Thymus (tissue), 11 donors: Measurements from ENCODE around the gene PRSS16. TPM values are rescaled to one million over a fixed set of nuclear protein-coding genes. Genes with fewer than 3 reads are reported as not detected.

ENCODE experiments used
- DNase-seq, 9 donors: peaks; one replicate each; pipeline ENCODE4 v3.0.0-alpha.2; 2013; ENCODE audit warnings: low spot score in 9 of 9, low read depth in 6 of 9, missing footprints in 1 of 9
- H3K27ac ChIP-seq, 2 donors: one replicate each; pipeline ENCODE4 v1.5.1; 2013; ENCODE audit warnings: control low read depth in 1 of 2, low read depth in 1 of 2, low read length in 1 of 2, mild to moderate bottlenecking in 1 of 2, moderate library complexity in 1 of 2
- H3K27me3 ChIP-seq, 2 donors: one replicate each; pipeline ENCODE4 v1.5.1; 2013; ENCODE audit warnings: low read length in 1 of 2; ENCODE audit not compliant: control insufficient read depth in 2 of 2, insufficient read depth in 1 of 2
- H3K36me3 ChIP-seq, 2 donors: one replicate each; pipeline ENCODE4 v1.5.1; 2013; ENCODE audit warnings: low read length in 1 of 2, mild to moderate bottlenecking in 1 of 2, moderate library complexity in 1 of 2; ENCODE audit not compliant: control insufficient read depth in 2 of 2, insufficient read depth in 2 of 2
- H3K4me1 ChIP-seq, 2 donors: one replicate each; pipeline ENCODE4 v1.5.1; 2013; ENCODE audit warnings: low read length in 2 of 2; ENCODE audit not compliant: control insufficient read depth in 2 of 2, insufficient read depth in 2 of 2
- H3K4me3 ChIP-seq, 2 donors: one replicate each; pipeline ENCODE4 v1.5.1; 2013; ENCODE audit warnings: low read length in 2 of 2, control low read depth in 1 of 2, mild to moderate bottlenecking in 1 of 2
- H3K9me3 ChIP-seq, 2 donors: one replicate each; pipeline ENCODE4 v1.5.1; 2013; ENCODE audit warnings: low read length in 1 of 2, mild to moderate bottlenecking in 1 of 2; ENCODE audit not compliant: control insufficient read depth in 2 of 2, insufficient read depth in 1 of 2
- WGBS: extraction: QIAGEN DNeasy Blood & Tissue Kit; methylation state at CpG from one replicate; pipeline ENCODE4 v1.1.7; 2013; 5-methylcytosine and 5-hydroxymethylcytosine counted together
- polyA plus RNA-seq: library from polyadenylated mRNA; stranded (reverse); fragments of 200-250 nt; gene quantifications from one replicate; pipeline ENCODE4 v1.2.3, GENCODE V29; 2013
- total RNA-seq: library from RNA; stranded (reverse); fragments of 120-200 nt; gene quantifications from one replicate; pipeline ENCODE4 v1.2.4, GENCODE V29; 2013
- donor health status: healthy.

Gene PRSS16
- total and polyA plus RNA-seq, 2 donors, result 76.2 to 96.4 TPM

GRCh38 chr6:27287751-27288135 is 40.2 kb downstream of the PRSS16 start:
- Histone ChIP-seq H3K27me3 (peaks cover 70 to 100% of the 10 kb centered on the region in 2 donors), H3K4me3 (no peak overlapping the region), H3K9me3 (peaks cover 1 to 4% of the 10 kb centered on the region in 2 donors), H3K36me3 (no peaks in the 10 kb centered on the region), H3K4me1 (no peaks in the 10 kb centered on the region), H3K27ac (no peak overlapping the region)
- WGBS, result 8% methylated on average over 8 of the region's 8 CpGs
- DNase-seq, result no peak

- Histone ChIP-seq H3K4me3 (no peak overlapping the region), H3K27ac (no peak overlapping the region), H3K27me3 (peaks cover 71 to 99% of the 10 kb centered on the region in 2 donors), H3K9me3 (peaks cover 1 to 4% of the 10 kb centered on the region in 2 donors), H3K4me1 (no peaks in the 10 kb centered on the region), H3K36me3 (no peaks in the 10 kb centered on the region)
- DNase-seq, result no peak
- 4% methylated on average over 33 of the region's 33 CpGs for WGBS
Observed at GRCh38 chr6:27288136-27289044, 40.9 kb downstream of the PRSS16 start.

GRCh38 chr6:27290065-27290849 is 42.8 kb downstream of the PRSS16 start:
- H3K9me3 ChIP-seq, result peaks cover 1 to 4% of the 10 kb centered on the region in 2 donors
- no peaks in the 10 kb centered on the region for H3K36me3 ChIP-seq
- no peaks in the 10 kb centered on the region for H3K4me1 ChIP-seq
- peaks cover 67 to 99% of the 10 kb centered on the region in 2 donors for H3K27me3 ChIP-seq
- no peak overlapping the region for H3K27ac ChIP-seq
- 8% methylated on average over 25 of the region's 25 CpGs for WGBS
- DNase-seq, result no peak
- H3K4me3 ChIP-seq, result no peak overlapping the region

- H3K36me3 ChIP-seq, result no peaks in the 10 kb centered on the region
- 21% methylated on average over 10 of the region's 10 CpGs for WGBS
- H3K27me3 ChIP-seq, result peaks cover 67 to 99% of the 10 kb centered on the region in 2 donors
- no peaks in the 10 kb centered on the region for H3K4me1 ChIP-seq
- H3K4me3 ChIP-seq, result no peak overlapping the region
- peaks cover 1 to 4% of the 10 kb centered on the region in 2 donors for H3K9me3 ChIP-seq
- no peak for DNase-seq
- H3K27ac ChIP-seq, result no peak overlapping the region
Observed at GRCh38 chr6:27290850-27291208, 43.3 kb downstream of the PRSS16 start.

- no peak overlapping the region for H3K4me3 ChIP-seq
- H3K4me1 ChIP-seq, result no peaks in the 10 kb centered on the region
Observed at GRCh38 chr6:27293436-27294098, 46.1 kb downstream of the PRSS16 start.

GRCh38 chr6:27294409-27294808 is 46.9 kb downstream of the PRSS16 start:
- no peak for DNase-seq
- H3K9me3 ChIP-seq, result peaks cover 0 to 1% of the 10 kb centered on the region in 2 donors
- no peak overlapping the region for H3K4me3 ChIP-seq
- no peaks in the 10 kb centered on the region for H3K36me3 ChIP-seq
- no peak overlapping the region for H3K27ac ChIP-seq
- 21% methylated on average over 5 of the region's 5 CpGs for WGBS
- no peaks in the 10 kb centered on the region for H3K4me1 ChIP-seq
- peaks cover 55 to 94% of the 10 kb centered on the region in 2 donors for H3K27me3 ChIP-seq

More at GRCh38 chr6:27293436-27294098, 46.1 kb downstream of the PRSS16 start:
- DNase-seq, result no peak
- H3K36me3 ChIP-seq, result no peaks in the 10 kb centered on the region
- 21% methylated on average over 28 of the region's 28 CpGs for WGBS
- peaks cover 0 to 1% of the 10 kb centered on the region in 2 donors for H3K9me3 ChIP-seq
- peaks cover 61 to 98% of the 10 kb centered on the region in 2 donors for H3K27me3 ChIP-seq
- H3K27ac ChIP-seq, result no peak overlapping the region

GRCh38 chr6:27295301-27296079 is 48.0 kb downstream of the PRSS16 start:
- peaks cover 0 to 1% of the 10 kb centered on the region in 2 donors for H3K9me3 ChIP-seq
- H3K27ac ChIP-seq, result no peak overlapping the region
- H3K4me3 ChIP-seq, result no peak overlapping the region
- H3K4me1 ChIP-seq, result no peaks in the 10 kb centered on the region
- no peaks in the 10 kb centered on the region for H3K36me3 ChIP-seq
- H3K27me3 ChIP-seq, result peaks cover 49 to 94% of the 10 kb centered on the region in 2 donors
- WGBS, result 10% methylated on average over 20 of the region's 20 CpGs
- no peak for DNase-seq

- Histone ChIP-seq H3K4me3 (no peak overlapping the region), H3K27ac (no peak overlapping the region), H3K27me3 (peaks cover 46 to 94% of the 10 kb centered on the region in 2 donors), H3K9me3 (peaks cover 0 to 1% of the 10 kb centered on the region in 2 donors), H3K36me3 (no peaks in the 10 kb centered on the region), H3K4me1 (no peaks in the 10 kb centered on the region)
- DNase-seq, result no peak
- WGBS, result 8% methylated on average over 27 of the region's 27 CpGs
Observed at GRCh38 chr6:27296106-27296783, 48.7 kb downstream of the PRSS16 start.
